GM21423 (cell line): ENCODE data around the gene AHI1.

Experiments used
- ATAC-seq: cut with Tn5 transposase; IDR thresholded peaks from one replicate; pipeline ENCODE4 v1.9.1; 2021; ENCODE audit warnings: mild to moderate bottlenecking, moderate library complexity; ENCODE audit not compliant: unreplicated experiment

AHI1 gene

GRCh38 chr6:135304883-135305282, 192.7 kb downstream of the AHI1 start:
- ATAC-seq: no peak

DNA sequence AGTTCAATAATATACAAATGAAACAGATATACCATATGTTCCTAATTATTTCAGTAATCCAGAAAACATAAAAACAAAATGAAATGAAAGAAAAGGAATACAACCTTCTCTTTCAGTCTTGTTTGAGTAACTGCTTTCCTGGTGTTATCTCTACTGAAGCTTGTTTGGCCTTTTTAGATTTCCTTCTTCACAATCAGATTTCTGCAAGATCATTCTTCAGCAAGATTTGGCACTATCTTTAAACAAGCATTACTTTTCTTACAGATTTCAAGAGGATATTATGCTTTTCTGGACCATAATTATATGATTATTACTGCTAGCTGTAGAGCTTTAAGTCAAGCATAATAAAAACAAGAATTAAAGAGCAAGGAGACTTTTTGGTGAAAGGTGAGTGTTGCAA, 196.2 kb downstream of the AHI1 start:
- ATAC-seq: no peak

DNA sequence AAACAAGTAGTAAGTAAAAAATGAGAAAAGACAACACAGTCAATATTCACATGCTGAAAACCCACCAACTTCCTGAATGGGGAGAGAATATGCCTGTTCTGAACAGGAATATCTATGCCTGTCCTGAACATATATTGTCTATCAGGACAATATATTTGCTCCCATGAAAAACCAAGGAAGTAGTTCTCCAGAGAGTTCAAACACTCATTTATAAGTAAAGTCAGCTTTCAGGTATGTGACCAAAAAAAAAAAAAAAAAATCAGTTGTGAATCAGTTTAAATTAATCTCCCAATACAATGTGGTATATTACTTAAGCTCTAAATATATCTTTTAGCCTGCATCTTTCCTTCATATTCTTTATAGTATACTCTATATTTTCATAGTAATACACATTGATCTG, 197.0 kb downstream of the AHI1 start:
- no peak for ATAC-seq

DNA sequence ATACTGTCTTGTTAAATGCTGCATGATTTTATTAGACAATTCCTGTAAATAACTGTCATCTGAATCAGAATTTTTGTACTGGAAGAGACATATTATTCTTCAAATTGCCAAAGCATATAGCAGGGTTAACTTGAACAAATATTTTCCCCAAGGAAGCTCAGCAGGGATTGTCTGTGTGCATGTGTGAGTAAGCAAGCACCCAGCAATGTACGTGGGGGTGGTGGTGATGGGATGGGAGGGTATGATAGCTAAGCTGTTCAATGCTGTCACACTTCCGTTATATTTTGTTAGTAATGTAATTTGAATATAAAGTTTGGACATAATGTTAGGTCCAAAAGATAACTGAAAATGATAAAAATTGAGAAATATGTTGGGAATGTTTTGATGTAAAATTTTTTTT, 198.3 kb downstream of the AHI1 start:
- ATAC-seq: no peak

- no peak for ATAC-seq
Measured at GRCh38 chr6:135298455-135298854, 199.1 kb downstream of the AHI1 start.

- ATAC-seq: no peak
Measured at GRCh38 chr6:135296715-135297114, 200.8 kb downstream of the AHI1 start.

- ATAC-seq: no peak
Measured at GRCh38 chr6:135295085-135295484, 202.5 kb downstream of the AHI1 start.

DNA sequence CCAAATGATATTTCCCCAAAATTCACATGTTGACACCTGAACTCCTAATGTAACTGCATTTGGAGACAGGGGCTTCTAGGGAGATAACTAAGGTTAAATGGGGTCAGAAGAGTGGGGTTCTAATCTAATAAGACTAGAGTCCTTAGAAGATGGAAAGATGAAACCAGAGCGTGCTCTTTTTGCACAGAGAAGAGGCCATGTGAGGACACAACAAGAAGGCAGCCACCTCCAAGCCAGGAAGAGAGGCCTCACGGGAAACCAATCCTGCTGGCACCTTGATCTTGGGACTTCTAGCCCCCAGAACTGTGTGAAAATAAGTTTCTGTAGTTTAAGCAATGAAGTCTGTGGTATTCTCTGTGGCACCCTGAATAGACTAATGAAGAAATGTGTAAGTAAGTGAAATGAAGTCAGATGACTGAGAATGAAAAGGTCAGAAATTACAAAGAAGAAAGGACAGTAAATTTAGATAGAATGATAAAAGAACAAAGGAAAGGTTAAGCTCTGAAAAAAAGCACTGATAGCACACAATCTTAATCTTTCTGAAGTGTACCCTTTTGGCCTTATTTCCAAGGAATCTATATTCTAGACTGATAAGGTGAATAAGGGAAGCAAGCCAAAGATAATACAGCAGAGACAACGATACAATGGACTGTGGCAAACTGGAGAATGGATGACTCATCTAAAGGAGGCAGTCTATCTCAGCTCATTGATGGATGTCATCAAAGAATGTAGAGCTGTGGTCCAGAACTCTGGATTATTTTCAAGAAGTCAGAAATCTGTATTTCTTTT, 206.1 kb downstream of the AHI1 start:
- ATAC-seq: no peak

DNA sequence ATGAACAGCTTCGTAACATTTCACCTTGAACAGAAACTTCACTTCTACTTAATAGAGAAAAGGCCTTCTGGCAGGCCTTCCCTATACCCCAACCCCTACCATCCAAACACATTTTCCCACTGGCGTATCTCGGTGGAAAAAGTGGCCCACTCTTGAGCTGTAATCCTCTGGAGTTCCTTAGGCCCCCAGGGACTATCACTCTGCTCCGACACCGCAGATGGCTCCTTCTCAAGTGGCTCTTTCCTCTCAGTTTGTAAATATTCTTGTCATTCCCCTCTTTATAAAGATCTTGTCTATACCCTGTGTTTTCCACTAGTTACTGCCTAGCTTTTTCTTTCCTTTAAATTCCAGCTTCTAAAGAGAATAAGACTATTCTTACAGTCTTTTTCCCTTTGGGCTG, 207.7 kb downstream of the AHI1 start:
- ATAC-seq: no peak

DNA sequence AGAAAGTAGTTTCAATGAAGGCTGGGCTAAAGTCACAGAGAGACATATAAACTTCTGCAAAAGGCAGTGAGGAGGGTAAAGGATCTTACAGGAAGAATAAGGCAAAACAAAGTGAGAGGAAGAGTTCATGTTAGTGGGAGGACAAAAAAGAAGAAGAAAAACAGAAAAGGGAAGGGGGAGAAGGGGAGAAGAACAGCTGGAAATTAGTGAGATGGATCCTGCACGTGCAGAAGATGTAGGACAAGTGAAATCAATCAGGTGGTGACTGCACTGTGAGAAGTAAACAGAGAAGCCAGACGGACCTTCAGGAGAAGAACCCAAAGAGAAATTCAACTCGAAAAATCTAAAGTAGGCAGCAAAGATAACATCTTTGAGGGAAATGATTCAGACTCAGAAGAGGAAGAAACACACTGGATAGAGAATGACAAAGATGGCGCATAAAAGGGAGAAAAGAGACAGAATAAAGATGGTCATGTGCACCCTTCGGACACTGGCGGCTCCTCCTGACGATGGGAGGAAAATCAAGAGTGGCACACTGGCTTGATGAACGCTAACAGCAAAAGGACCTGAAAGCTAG, 210.5 kb downstream of the AHI1 start:
- no peak for ATAC-seq

- no peak for ATAC-seq
Measured at GRCh38 chr6:135285165-135285564, 212.4 kb downstream of the AHI1 start.

DNA sequence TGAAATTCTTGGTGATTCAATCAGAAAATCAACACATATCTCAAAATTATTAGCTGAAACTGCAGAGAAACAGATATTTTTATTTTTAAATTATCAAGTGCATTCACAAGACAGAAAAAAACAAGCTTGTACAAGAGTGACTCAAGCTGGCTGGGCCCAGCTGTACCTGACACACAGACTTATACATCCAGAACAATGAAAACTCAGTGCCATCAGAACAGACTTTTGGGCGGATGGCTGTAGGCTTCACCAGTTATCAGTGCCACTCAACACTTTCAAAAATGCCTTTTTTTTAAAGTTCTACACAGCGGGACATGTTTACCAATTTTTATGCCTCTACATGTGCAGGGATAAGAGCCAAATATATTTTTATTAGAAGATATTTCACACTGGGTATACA, 213.6 kb downstream of the AHI1 start:
- ATAC-seq: no peak

GRCh38 chr6:135282395-135282794, 215.1 kb downstream of the AHI1 start:
- ATAC-seq: no peak

- no peak for ATAC-seq
Measured at GRCh38 chr6:135281964-135282363, 215.6 kb downstream of the AHI1 start.

DNA sequence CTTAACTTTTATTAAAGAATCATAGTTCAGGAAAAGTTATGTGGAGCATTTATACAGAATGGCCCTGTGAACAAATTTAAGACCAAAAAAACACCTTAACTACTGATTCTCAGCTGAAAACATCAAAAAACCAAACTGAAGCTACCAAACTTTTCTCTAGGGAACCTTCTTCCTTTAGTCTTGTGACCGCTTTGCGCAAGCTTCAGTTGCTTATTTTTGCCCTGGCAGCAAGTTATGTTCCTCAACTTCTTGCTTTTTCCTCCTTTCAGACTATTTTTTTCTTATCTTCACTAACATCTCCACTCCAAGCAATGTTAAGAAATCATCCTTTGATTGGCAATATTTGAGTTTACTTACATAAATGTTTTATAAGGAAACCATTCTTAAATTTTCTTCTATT, 216.3 kb downstream of the AHI1 start:
- ATAC-seq: no peak

GRCh38 chr6:135280375-135281136, 217.0 kb downstream of the AHI1 start:
- no peak for ATAC-seq

GRCh38 chr6:135277422-135277821, 220.1 kb downstream of the AHI1 start:
- no peak for ATAC-seq

- ATAC-seq: no peak
Measured at GRCh38 chr6:135274561-135275293, 222.8 kb downstream of the AHI1 start.

GRCh38 chr6:135271626-135272025, 225.9 kb downstream of the AHI1 start:
- ATAC-seq: no peak

DNA sequence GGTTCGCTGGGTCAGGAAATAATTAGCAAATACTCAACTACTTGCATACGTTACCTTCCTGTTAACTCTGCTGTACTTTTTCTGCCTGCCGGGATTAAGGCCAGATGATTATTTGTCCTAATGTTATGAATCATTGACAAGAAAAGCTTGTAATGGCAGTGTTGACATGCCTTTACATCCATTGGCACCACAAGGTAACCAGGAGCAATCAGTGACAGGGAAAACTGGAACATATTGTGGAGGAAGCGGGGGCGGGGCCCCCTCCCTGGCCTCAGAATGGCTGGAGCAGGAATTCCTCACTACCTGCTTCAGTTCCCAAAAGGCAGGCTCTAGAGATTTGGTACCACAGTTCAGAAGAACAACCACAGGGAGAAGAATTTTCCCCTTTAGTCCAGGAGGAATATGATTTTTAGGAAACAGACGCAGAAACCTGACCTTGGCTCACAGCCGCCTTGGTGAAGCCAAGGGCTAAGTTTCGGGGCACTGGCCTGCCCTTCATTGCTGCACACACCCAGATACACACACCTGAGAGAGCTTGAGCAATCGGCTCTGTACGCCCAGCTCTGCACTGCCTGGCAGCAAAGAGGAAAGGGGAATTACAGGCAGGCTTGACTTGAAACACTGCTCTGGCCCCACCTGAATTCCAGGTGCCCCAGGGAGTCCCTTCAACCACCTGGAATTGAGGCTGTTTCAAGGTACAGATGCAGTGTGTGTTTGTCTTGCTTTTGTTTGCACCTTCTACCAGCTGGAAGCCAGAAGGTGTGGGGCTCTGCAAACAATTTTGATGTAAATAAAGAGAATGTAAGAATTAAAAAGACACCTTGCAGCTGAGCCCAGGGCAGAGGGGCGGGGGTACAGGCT, 226.6 kb downstream of the AHI1 start:
- ATAC-seq: no peak
